Epidermal melanocyte (primary cell): ENCODE results near the gene TIA1.

Experiments
- DNase-seq: peaks from one replicate; pipeline ENCODE4 v3.0.0; 2011; ENCODE audit warnings: low spot score; ENCODE audit not compliant: insufficient read length

The TIA1 gene

DNA sequence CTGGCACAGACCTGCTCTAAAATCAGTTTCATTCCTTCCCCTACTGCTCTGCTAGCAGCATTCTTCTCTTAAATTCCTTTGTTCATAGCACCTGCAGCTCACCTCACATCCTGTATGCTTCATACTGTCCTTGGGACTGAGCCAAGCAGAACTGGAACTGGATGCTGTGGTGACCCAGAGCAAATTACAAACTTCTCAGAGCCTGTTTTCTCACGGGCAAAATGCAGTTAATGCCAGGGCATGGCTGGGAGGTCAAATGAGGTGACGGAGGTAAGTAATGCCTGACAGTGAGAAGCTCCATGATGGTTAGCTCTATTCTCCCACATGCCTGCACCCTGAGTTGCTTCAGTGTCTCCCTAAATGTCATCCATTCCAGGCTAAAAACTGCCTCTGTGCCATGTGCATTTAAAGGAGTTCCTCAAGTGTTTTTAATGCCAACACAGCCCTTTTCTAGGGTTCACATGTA lies 87.3 kb downstream of the TIA1 start:
- no peak for DNase-seq

DNA sequence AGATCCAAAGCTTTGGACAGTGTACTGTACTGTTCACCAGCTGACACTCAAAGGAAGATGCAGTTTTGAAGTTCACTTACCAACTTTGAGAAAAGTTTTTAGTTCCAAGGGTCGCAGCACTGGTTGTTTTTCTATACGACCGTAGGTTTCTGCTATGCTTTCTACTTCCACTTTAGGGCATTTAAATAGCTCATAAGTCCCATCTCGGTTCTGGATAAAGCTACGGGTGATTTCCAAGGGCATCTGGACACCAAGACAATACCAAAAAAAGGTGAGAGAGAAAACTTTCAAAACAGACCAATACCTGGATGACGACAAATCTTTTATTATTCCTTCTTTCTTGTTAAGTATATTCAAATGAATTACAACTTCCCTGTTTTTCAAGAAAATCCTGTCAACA lies 87.9 kb downstream of the TIA1 start:
- no peak for DNase-seq
